NOMO-1 treated with DMSO at 0.1 percent for 48 hours (cell line): ENCODE results near the gene TMEM175.

ENCODE experiments used
- DNase-seq: peaks from one replicate; lab custom pipeline; 2025; ENCODE audit not compliant: unreplicated experiment; lab: John Stamatoyannopoulos, UW

Gene TMEM175

GRCh38 chr4:946103-946450 lies 13.8 kb downstream of the TMEM175 start:
- no peak for DNase-seq

GRCh38 chr4:946517-947471 lies 14.5 kb downstream of the TMEM175 start:
- DNase-seq = no peak

DNA sequence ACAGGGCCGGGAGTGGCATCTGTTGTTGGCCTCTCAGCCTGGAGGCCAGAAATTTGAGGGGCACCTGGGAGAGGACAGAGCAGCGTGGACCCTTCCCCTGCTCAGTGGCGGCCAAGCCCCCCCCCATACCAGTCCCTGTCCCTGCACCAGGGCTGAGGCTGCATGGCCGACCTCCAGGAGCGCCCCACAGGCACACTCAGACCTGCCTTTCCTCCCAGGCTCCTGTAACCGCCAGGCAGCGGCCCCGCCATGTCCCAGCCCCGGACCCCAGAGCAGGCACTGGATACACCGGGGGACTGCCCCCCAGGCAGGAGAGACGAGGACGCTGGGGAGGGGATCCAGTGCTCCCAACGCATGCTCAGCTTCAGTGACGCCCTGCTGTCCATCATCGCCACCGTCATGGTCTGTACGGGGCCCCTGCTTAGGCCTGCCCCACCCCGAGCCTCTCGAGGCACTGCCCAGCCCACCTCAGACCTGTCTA lies 15.3 kb downstream of the TMEM175 start:
- DNase-seq = no peak

- DNase-seq = no peak
Observed at GRCh38 chr4:948101-948935, 16.1 kb downstream of the TMEM175 start.

DNA sequence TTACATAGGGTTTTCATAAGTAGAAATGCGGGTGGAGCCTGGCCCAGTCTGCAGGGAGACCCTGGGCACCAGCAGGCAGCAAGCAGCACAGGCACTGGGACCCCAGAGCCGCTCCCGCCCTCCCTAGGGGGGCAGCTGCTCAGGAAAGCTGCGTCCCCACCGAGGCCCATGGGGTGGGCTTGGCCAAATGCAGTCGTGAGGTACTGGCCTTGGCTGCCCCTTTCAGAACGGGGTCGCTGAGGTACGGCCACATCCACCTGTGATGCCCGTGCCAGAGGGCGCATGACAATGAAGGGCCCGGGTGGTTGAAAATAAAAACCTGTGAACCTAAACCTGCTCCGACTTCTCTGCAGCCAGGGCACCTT lies 16.7 kb downstream of the TMEM175 start:
- no peak for DNase-seq

DNA sequence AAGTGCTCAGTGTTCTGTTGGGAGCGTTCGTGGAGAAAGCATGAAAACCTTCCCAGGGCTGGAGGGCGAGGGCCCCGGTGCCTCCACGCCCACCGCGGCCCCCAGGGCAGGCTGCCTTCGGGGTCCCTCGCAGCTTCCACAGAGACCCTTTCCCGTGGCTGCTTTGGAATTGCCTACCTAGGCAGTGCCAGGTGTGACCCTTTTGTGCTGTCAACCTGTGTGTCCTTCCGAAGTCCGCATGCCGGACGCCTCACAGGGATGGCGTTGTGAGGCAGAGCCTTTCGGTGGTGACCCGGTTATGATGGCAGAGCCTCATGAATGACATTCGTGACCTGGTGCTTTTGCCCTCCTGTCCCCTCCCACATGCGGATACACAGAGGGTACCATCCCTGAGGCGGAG lies 17.4 kb downstream of the TMEM175 start:
- no peak for DNase-seq

GRCh38 chr4:950136-951020 lies 18.1 kb downstream of the TMEM175 start:
- DNase-seq = no peak

GRCh38 chr4:951186-951585 lies 18.9 kb downstream of the TMEM175 start:
- no peak for DNase-seq

DNA sequence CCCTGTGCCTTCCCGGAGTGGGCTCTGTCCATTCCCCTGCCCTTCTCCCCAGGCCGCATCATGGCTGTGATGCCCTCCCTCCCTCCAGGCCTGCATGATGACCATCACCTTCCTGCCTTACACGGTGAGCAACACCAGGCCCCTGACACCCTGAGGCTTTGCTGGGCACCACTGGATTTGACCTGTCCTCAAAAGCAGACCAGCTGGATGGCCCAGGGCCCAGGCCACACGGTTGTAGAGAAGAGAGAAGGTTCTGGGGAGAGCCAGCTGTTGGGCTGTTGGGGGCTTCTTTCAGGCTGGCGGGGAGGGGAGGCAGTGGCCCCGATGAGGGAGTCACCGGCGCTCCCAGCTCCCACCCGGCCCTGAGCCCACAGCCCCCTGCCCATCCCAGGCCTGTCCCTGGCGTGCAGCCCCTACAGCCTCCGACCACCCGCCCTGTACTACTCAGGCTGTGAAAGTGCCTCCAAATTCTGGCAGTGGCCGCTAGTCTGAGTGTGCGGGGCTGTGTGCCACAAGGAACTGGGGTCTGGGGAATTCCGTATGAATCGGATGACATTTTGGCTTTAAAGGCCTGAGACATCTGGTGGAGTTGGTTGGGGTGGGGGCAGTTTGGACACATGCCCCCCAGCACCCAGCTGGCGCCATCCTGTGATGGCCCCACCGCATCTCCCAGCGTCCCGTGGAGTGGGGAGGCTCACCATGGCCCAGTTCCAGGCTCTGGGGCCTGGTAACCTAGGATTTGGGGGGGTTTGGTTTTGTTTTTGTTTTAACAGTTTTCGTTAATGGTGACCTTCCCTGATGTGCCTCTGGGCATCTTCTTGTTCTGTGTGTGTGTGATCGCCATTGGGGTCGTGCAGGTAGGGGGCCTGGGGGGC lies 19.6 kb downstream of the TMEM175 start:
- DNase-seq = no peak

- no peak for DNase-seq
Observed at GRCh38 chr4:952881-953573, 20.8 kb downstream of the TMEM175 start.

GRCh38 chr4:953574-953915 lies 21.3 kb downstream of the TMEM175 start:
- no peak for DNase-seq

DNA sequence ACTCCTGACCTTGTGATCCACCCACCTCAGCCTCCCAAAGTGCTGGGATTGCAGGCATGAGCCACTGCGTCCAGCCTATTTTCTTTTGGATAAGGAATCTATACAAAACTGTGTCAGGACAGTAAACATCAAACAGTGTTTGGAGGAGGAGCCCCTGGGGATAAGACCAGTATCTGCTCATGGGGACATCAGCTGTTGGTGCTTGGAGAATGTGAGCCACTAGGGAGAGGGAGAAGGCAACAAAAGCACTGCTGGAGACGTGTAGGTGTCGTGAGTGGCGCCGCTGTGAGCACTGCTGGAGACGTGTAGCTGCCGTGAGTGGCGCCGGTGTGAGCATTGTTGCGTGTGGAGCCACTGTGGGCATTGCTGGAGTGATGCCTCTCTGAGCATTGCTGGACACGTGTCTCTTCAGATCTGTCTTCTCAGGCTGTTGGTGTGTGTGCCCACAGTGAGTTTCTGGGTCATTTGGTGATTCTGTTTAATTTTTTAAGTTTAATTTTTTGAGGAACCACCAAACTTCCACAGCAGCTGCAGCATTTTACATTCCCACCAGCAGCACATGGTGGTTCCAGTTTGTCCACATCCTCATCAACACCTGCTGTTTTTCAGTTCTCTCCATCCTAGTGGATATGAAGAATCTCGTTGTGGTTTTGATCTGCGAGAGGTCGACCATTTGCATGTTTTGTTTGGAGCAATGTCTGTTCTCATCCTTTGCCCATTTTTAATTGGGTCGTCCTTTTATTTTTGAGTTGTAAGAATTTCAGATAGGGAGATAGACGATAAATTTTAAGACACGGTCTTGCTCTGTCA lies 22.2 kb downstream of the TMEM175 start:
- no peak for DNase-seq

DNA sequence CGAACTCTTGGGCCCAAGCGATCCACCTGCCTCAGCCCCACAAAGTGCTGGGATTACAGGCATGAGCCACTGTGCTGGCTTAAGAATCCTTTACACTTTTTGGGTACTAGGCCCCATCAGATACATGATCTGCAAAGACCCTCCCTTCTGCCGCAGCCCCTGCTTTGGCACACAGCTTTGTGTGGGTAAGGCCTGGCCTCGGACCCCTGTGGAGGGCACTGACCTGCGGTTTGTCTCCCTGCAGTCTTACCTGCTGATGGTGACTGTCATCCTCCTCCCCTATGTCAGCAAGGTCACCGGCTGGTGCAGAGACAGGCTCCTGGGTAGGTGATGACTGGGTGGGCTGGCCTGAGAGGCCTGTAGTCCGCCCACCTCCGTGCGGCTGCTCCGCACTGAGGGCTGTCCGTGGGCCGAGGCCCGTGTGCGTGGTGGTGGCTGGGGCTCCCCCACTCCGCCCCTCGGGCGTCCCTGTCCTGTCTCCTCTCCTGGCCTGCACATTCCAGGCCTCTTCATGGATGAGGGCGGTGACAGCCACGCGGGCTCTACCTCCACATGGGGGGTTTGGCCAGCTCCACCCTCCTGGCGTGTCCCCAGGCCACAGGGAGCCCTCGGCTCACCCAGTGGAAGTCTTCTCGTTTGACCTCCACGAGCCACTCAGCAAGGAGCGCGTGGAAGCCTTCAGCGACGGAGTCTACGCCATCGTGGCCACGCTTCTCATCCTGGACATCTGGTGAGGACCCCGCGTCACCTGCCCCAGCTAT lies 23.1 kb downstream of the TMEM175 start:
- no peak for DNase-seq

GRCh38 chr4:955931-956381 lies 23.7 kb downstream of the TMEM175 start:
- DNase-seq = no peak

DNA sequence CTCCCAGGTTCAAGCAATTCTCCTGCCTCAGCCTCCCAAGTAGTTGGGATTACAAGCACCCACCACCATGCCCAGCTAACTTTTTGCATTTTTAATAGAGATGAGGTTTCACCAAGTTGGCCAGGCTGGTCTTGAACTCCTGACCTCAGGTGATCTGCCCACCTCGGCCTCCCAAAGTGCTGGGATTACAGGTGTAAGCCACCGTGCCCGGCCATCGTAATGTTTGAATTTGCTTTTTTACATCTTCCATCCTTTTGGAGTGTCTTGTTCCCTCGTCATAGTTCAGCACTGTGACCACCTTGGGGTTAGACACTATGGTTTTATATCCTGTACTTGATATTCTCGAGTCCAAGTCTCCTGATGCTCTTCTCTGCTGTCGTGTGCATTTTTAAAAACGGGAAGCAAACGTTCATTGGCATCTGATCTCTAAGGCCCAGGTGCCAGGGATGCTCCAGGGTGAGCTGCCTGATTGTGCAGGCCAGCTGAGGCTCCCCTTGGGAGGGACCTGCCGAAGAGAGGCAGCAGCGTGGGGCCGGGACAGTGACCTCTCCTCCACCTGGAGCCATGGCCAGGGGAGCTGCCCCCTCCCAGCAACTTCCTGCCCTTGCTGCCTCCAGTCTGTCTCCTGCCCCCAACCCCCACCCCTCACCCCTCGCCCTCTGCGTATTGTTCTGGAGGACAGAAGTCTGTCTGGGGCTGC lies 24.4 kb downstream of the TMEM175 start:
- no peak for DNase-seq

- DNase-seq = no peak
Observed at GRCh38 chr4:957231-957580, 24.9 kb downstream of the TMEM175 start.

GRCh38 chr4:957581-958313 lies 25.5 kb downstream of the TMEM175 start:
- DNase-seq = no peak
